H1 (cell line): ENCODE data around the gene CHST1. TPM values are rescaled to one million over a fixed set of nuclear protein-coding genes. Genes with fewer than 3 reads are reported as not detected.

ENCODE experiments used
- CTCF ChIA-PET: fragments of 300-600 bp; sonication (Branson Sonifier 250); formaldehyde crosslinking; loops from one replicate; lab custom pipeline; 2021; ENCODE audit not compliant: partially characterized antibody; lab: Charles Lee
- POLR2A ChIA-PET: fragments of 300-600 bp; sonication (Branson Sonifier 250); formaldehyde crosslinking; loops from one replicate; lab custom pipeline; 2021; ENCODE audit warnings: inconsistent platforms; ENCODE audit not compliant: partially characterized antibody; lab: Charles Lee
- DNase-seq, 2 experiments: peaks; one replicate each; pipeline versions ENCODE4 v3.0.0 to v3.0.0-alpha.2; 2010 to 2022; ENCODE audit warnings: low spot score in 2 of 2, low read depth in 1 of 2, mixed read lengths in 1 of 2
- FAIRE-seq: peaks from 2 replicates; lab custom pipeline; 2011; peaks lifted over from hg19 to GRCh38; lab: Jason Lieb, UNC
- H2AFZ ChIP-seq: 2 replicates; pipeline ENCODE4 v1.8.1; 2012; ENCODE audit warnings: low read length, inconsistent platforms
- H2AK5ac ChIP-seq: 2 replicates; pipeline ENCODE4 v1.6.1; 2013; ENCODE audit warnings: low read depth, low read length
- H2BK120ac ChIP-seq: replicated peaks from 2 replicates; pipeline ENCODE3; 2013; ENCODE audit warnings: low read depth, low read length, inconsistent platforms
- H2BK12ac ChIP-seq: 2 replicates; pipeline ENCODE4 v1.6.1; 2013; ENCODE audit warnings: low read depth, low read length
- H2BK15ac ChIP-seq: 2 replicates; pipeline ENCODE4 v1.6.1; 2013; ENCODE audit warnings: low read length
- H2BK20ac ChIP-seq: 2 replicates; pipeline ENCODE4 v1.6.1; 2013; ENCODE audit warnings: low read length
- H2BK5ac ChIP-seq: 2 replicates; pipeline ENCODE4 v1.6.1; 2013; ENCODE audit warnings: low read depth, low read length
- H3K14ac ChIP-seq: 2 replicates; pipeline ENCODE4 v1.6.1; 2013; ENCODE audit warnings: inconsistent platforms; ENCODE audit not compliant: insufficient read length
- H3K18ac ChIP-seq: 2 replicates; pipeline ENCODE4 v1.6.1; 2013; ENCODE audit warnings: low read length; ENCODE audit errors: extremely low read depth
- H3K23ac ChIP-seq: 2 replicates; pipeline ENCODE4 v1.6.1; 2013; ENCODE audit warnings: inconsistent platforms; ENCODE audit not compliant: insufficient read length
- H3K23me2 ChIP-seq: 2 replicates; pipeline ENCODE4 v1.6.1; 2013; ENCODE audit warnings: low read depth, low read length
- H3K27ac ChIP-seq: 2 replicates; pipeline ENCODE4 v1.6.1; 2011; ENCODE audit warnings: low read depth, low read length, inconsistent platforms
- H3K27me3 ChIP-seq, 4 experiments: replicated peaks in 1 of 4; 1 replicate in 1 of 4; 2 replicates in 3 of 4; pipeline versions ENCODE4 v1.6.1 to v1.8.1; 2011 to 2013; ENCODE audit warnings: low read length in 3 of 4, mild to moderate bottlenecking in 3 of 4, inconsistent platforms in 2 of 4, mixed read lengths in 2 of 4, moderate library complexity in 1 of 4; ENCODE audit not compliant: control insufficient read depth in 3 of 4, insufficient read depth in 3 of 4; ENCODE audit errors: extremely low read depth in 1 of 4
- H3K36me3 ChIP-seq, 4 experiments: 2 replicates each; pipeline versions ENCODE4 v1.6.1 to v1.8.1; 2011 to 2013; ENCODE audit warnings: mild to moderate bottlenecking in 4 of 4, low read length in 3 of 4, moderate library complexity in 2 of 4, control low read depth in 1 of 4, inconsistent platforms in 1 of 4; ENCODE audit not compliant: insufficient read depth in 4 of 4, control insufficient read depth in 2 of 4
- H3K4ac ChIP-seq: replicated peaks from 2 replicates; pipeline ENCODE3; 2013; ENCODE audit warnings: low read length, low read depth, mixed read lengths, inconsistent platforms; ENCODE audit not compliant: insufficient read length
- H3K4me1 ChIP-seq, 4 experiments: replicated peaks in 1 of 4; 1 replicate in 1 of 4; 2 replicates in 3 of 4; pipeline versions ENCODE4 v1.6.1 to v1.8.1; 2011 to 2013; ENCODE audit warnings: low read length in 3 of 4, inconsistent platforms in 2 of 4, mixed read lengths in 1 of 4; ENCODE audit not compliant: insufficient read depth in 4 of 4, control insufficient read depth in 3 of 4
- H3K4me2 ChIP-seq, 2 experiments: 2 replicates each; pipeline versions ENCODE4 v1.6.1 to v1.8.1; 2011 to 2013; ENCODE audit warnings: low read depth in 2 of 2, low read length in 2 of 2, control low read depth in 1 of 2, inconsistent platforms in 1 of 2, mild to moderate bottlenecking in 1 of 2; ENCODE audit not compliant: insufficient read depth in 1 of 2
- H3K4me3 ChIP-seq, 4 experiments: fragments of 200-600, 300-600 bp in 1 of 4; sonication (generic), shearing (Covaris generic), sonication (Bioruptor Twin) in 1 of 4; 2 replicates each; pipeline versions ENCODE4 v1.5.1 to v1.8.1; 2011 to 2016; ENCODE audit warnings: low read length in 4 of 4, low read depth in 3 of 4, control low read depth in 2 of 4, inconsistent platforms in 2 of 4, mild to moderate bottlenecking in 2 of 4, mixed read lengths in 1 of 4, moderate library complexity in 1 of 4; ENCODE audit not compliant: insufficient read depth in 2 of 4; ENCODE audit errors: extremely low read depth in 1 of 4
- H3K56ac ChIP-seq: replicated peaks from 2 replicates; pipeline ENCODE3; 2013; ENCODE audit warnings: low read depth, mild to moderate bottlenecking, mixed read lengths, low read length, inconsistent platforms; ENCODE audit not compliant: insufficient read length
- H3K79me1 ChIP-seq: 2 replicates; pipeline ENCODE4 v1.6.1; 2013; ENCODE audit warnings: low read depth, low read length, control low read depth
- H3K79me2 ChIP-seq, 2 experiments: 2 replicates each; pipeline versions ENCODE4 v1.6.1 to v1.8.1; 2012 to 2013; ENCODE audit warnings: low read length in 2 of 2, mild to moderate bottlenecking in 2 of 2, inconsistent platforms in 1 of 2; ENCODE audit not compliant: insufficient read depth in 2 of 2, control insufficient read depth in 1 of 2
- H3K9ac ChIP-seq, 4 experiments: replicated peaks in 1 of 4; 1 replicate in 1 of 4; 2 replicates in 3 of 4; pipeline versions ENCODE4 v1.6.1 to v1.8.1; 2011 to 2013; ENCODE audit warnings: low read depth in 3 of 4, low read length in 3 of 4, control low read depth in 2 of 4, mild to moderate bottlenecking in 2 of 4, moderate library complexity in 2 of 4, inconsistent platforms in 1 of 4; ENCODE audit errors: extremely low read depth in 1 of 4
- H3K9me3 ChIP-seq, 2 experiments: 2 replicates each; pipeline versions ENCODE4 v1.6.1 to v1.8.1; 2012 to 2013; ENCODE audit warnings: mild to moderate bottlenecking in 2 of 2, moderate library complexity in 2 of 2, control low read depth in 1 of 2, inconsistent platforms in 1 of 2, low read depth in 1 of 2, low read length in 1 of 2, mixed read lengths in 1 of 2; ENCODE audit not compliant: insufficient read depth in 2 of 2
- H4K20me1 ChIP-seq, 2 experiments: replicated peaks in 1 of 2; 2 replicates each; pipeline versions ENCODE3 to v1.8.1; 2011 to 2013; ENCODE audit warnings: inconsistent platforms in 2 of 2, low read length in 2 of 2, mild to moderate bottlenecking in 1 of 2; ENCODE audit not compliant: insufficient read depth in 2 of 2, control insufficient read depth in 1 of 2
- H4K5ac ChIP-seq: 2 replicates; pipeline ENCODE4 v1.6.1; 2013; ENCODE audit warnings: low read length, low read depth, mixed read lengths, inconsistent platforms; ENCODE audit not compliant: insufficient read length
- H4K8ac ChIP-seq: 2 replicates; pipeline ENCODE4 v1.8.0; 2013; ENCODE audit warnings: mild to moderate bottlenecking, moderate library complexity, low read length, inconsistent platforms; ENCODE audit not compliant: insufficient read depth; ENCODE audit errors: extremely low read depth
- H4K91ac ChIP-seq: replicated peaks from 2 replicates; pipeline ENCODE3; 2013; ENCODE audit warnings: low read length, mixed read lengths, inconsistent platforms; ENCODE audit not compliant: insufficient read length
- CBX8 ChIP-seq: fragments of 300-800, 300-1000 bp; sonication (generic); IDR thresholded peaks from 2 replicates; pipeline ENCODE4 v1.7.1; 2016; ENCODE audit warnings: low read depth, low read length, borderline replicate concordance
- EGR1 ChIP-seq: IDR thresholded peaks from 2 replicates; pipeline ENCODE4 v1.6.1; 2011; ENCODE audit warnings: low read depth, low read length, borderline replicate concordance
- EP300 ChIP-seq, 2 experiments: IDR thresholded peaks; 1 replicate in 1 of 2; 2 replicates in 1 of 2; pipeline ENCODE4 v1.6.1; 2011 to 2012; ENCODE audit warnings: low read depth in 2 of 2, low read length in 2 of 2, mild to moderate bottlenecking in 2 of 2, borderline replicate concordance in 1 of 2, inconsistent platforms in 1 of 2, moderate library complexity in 1 of 2
- GABPA ChIP-seq: IDR thresholded peaks from 2 replicates; pipeline ENCODE4 v1.6.1; 2011; ENCODE audit warnings: mild to moderate bottlenecking, low read length, moderate library complexity, borderline replicate concordance; ENCODE audit not compliant: insufficient read depth
- NANOG ChIP-seq: IDR thresholded peaks from 2 replicates; pipeline ENCODE4 v1.6.1; 2011; ENCODE audit warnings: low read length, low read depth, mild to moderate bottlenecking, inconsistent platforms; ENCODE audit not compliant: insufficient read depth, poor library complexity, severe bottlenecking
- POLR2AphosphoS5 ChIP-seq: IDR thresholded peaks from 2 replicates; pipeline ENCODE4 v1.6.1; 2011; ENCODE audit warnings: low read depth, low read length
- RNF2 ChIP-seq: fragments of 200-900, 300-1000 bp; sonication (generic); IDR thresholded peaks from 2 replicates; pipeline ENCODE4 v1.7.1; 2016; ENCODE audit warnings: borderline replicate concordance, low read depth, mild to moderate bottlenecking, antibody characterized with exemption, low read length; ENCODE audit not compliant: poor library complexity, severe bottlenecking; ENCODE audit errors: missing control alignments
- RXRA ChIP-seq: IDR thresholded peaks from 2 replicates; pipeline ENCODE4 v1.6.1; 2011; ENCODE audit warnings: low read depth, mild to moderate bottlenecking, low read length, moderate library complexity; ENCODE audit not compliant: insufficient read depth
- WGBS, 2 experiments: shearing (Covaris generic) in 1 of 2; methylation state at CpG; one replicate each; pipeline versions ENCODE4 v1.1.6 to v1.1.7; 2013 to 2015; ENCODE audit warnings: low lambda C conversion rate in 2 of 2, mixed read lengths in 2 of 2, inconsistent platforms in 1 of 2, low coverage in 1 of 2, missing lambda C conversion rate in 1 of 2; ENCODE audit not compliant: insufficient replicate concordance in 2 of 2, insufficient coverage in 1 of 2, insufficient read length in 1 of 2; ENCODE audit errors: extremely low coverage in 1 of 2, missing lambda C conversion rate in 1 of 2; 5-methylcytosine and 5-hydroxymethylcytosine counted together
- polyA plus RNA-seq, 7 experiments: library from polyadenylated mRNA; depleted of rRNA in 3 of 7; stranded (reverse) in 5 of 7; unstranded in 2 of 7; fragments of >200 nt in 5 of 7; fragments of 200-250 nt in 2 of 7; gene quantifications; 1 replicate in 5 of 7; 2 replicates in 1 of 7; 4 replicates in 1 of 7; pipeline versions ENCODE4 v1.2.1 to v1.2.3, GENCODE V29; 2011 to 2013; ENCODE audit warnings: missing spikeins in 2 of 7, mixed read lengths in 2 of 7
- total RNA-seq: library from RNA; stranded (reverse); fragmentation: NEBNext Ultra II Directional; extraction: Animal tissue kit (Norgen Biotek cat#: 25700); gene quantifications from 2 replicates; pipeline ENCODE4 v1.2.1, GENCODE V29; 2021

The CHST1 gene
- total and polyA plus RNA-seq, 2 of the 8 experiments (the other 6 are each of a cell fraction or from before 2014, with no cell fraction given): 1.6 to 3.8 TPM

GRCh38 chr11:45647329-45647728, 18.1 kb downstream of the CHST1 start:
- Histone ChIP-seq H4K5ac (no peak overlapping the region), H3K23ac (no peak overlapping the region), H2BK20ac (no peak overlapping the region), H3K79me1 (no peaks in the 10 kb centered on the region), H3K4ac (no peak overlapping the region), H2BK120ac (no peak overlapping the region), H3K56ac (no peak overlapping the region), H3K4me3 (no peak overlapping the region), H2BK5ac (no peak overlapping the region), H3K4me1 (peaks cover 0 to 5% (median 0%) of the 10 kb centered on the region in 4 experiments; a peak in 1 of 7 replicates), H3K4me2 (no peak overlapping the region), H2AFZ (no peak overlapping the region), H4K20me1 (no peaks in the 10 kb centered on the region), H2AK5ac (no peak overlapping the region), H3K27me3 (peaks cover 0 to 2% (median 0%) of the 10 kb centered on the region in 4 experiments; a peak in 2 of 7 replicates), H3K9ac (no peak overlapping the region), H3K36me3 (no peaks in the 10 kb centered on the region), H3K79me2 (no peaks in the 10 kb centered on the region), H2BK15ac (no peak overlapping the region), H3K14ac (no peak overlapping the region), H3K23me2 (no peaks in the 10 kb centered on the region), H4K8ac (no peak overlapping the region), H4K91ac (no peak overlapping the region), H3K18ac (no peak overlapping the region), H3K27ac (no peak overlapping the region), H3K9me3 (no peaks in the 10 kb centered on the region), H2BK12ac (no peak overlapping the region)
- WGBS, 2 experiments: 85% methylated on average over 3 of the region's 3 CpGs; no CpG with 5 or more reads in 1 of the 2 experiments
- no peak for FAIRE-seq
- ChIA-PET POLR2A (no interaction called here), CTCF (interaction anchor here (1.2 to 6.4 kb wide), 4 partner anchors 8 to 276 kb away, joined by 3 to 40 read pairs (median 4); no protein-coding TSS in a partner anchor)
- no peak for TF ChIP-seq RNF2
- no peak for TF ChIP-seq EP300 (IDR thresholded peaks at IDR 0.05; ENCODE audit: borderline replicate concordance in 1 of 2, low read depth in 2 of 2, low read length in 2 of 2)
- no peak for TF ChIP-seq RXRA
- no peak for TF ChIP-seq NANOG
- no peak for TF ChIP-seq GABPA
- TF ChIP-seq CBX8: no peak
- no peak for TF ChIP-seq EGR1
- no peak for TF ChIP-seq POLR2AphosphoS5
- DNase-seq: no peak
